IPS-18a (cell line): Measurements from ENCODE around the gene CLRN2.

Experiments
- H3K27ac ChIP-seq: one replicate; pipeline ENCODE4 v1.5.1; 2013; ENCODE audit warnings: low read length
- H3K27me3 ChIP-seq: one replicate; pipeline ENCODE4 v1.6.1; 2013; ENCODE audit warnings: mild to moderate bottlenecking, low read length; ENCODE audit not compliant: control insufficient read depth, insufficient read depth
- H3K36me3 ChIP-seq: one replicate; pipeline ENCODE4 v1.6.1; 2013; ENCODE audit warnings: low read depth, low read length; ENCODE audit not compliant: control insufficient read depth
- H3K4me1 ChIP-seq: one replicate; pipeline ENCODE4 v1.6.1; 2013; ENCODE audit warnings: low read depth, low read length; ENCODE audit not compliant: control insufficient read depth
- H3K4me3 ChIP-seq: one replicate; pipeline ENCODE4 v1.5.1; 2013; ENCODE audit warnings: low read length
- H3K9ac ChIP-seq: one replicate; pipeline ENCODE4 v1.6.1; 2013; ENCODE audit warnings: mild to moderate bottlenecking, low read length, moderate library complexity
- H3K9me3 ChIP-seq: one replicate; pipeline ENCODE4 v1.6.1; 2013; ENCODE audit warnings: low read depth, low read length; ENCODE audit not compliant: control insufficient read depth

The CLRN2 gene

GRCh38 chr4:17550549-17550948, 35.6 kb downstream of the CLRN2 start:
- no peaks in the 10 kb centered on the region for H3K36me3 ChIP-seq
- H3K27me3 ChIP-seq = peaks cover 9% of the 10 kb centered on the region
- H3K27ac ChIP-seq = no peak overlapping the region
- no peaks in the 10 kb centered on the region for H3K4me1 ChIP-seq
- no peak overlapping the region for H3K9ac ChIP-seq
- H3K4me3 ChIP-seq = no peak overlapping the region
- H3K9me3 ChIP-seq = no peaks in the 10 kb centered on the region

- H3K4me3 ChIP-seq = no peak overlapping the region
- no peak overlapping the region for H3K9ac ChIP-seq
- no peaks in the 10 kb centered on the region for H3K36me3 ChIP-seq
- no peaks in the 10 kb centered on the region for H3K4me1 ChIP-seq
- H3K9me3 ChIP-seq = no peaks in the 10 kb centered on the region
- H3K27me3 ChIP-seq = no peaks in the 10 kb centered on the region
- H3K27ac ChIP-seq = no peak overlapping the region
Observed at GRCh38 chr4:17552427-17552826, 37.5 kb downstream of the CLRN2 start.

- no peak overlapping the region for H3K9ac ChIP-seq
- H3K4me1 ChIP-seq = no peaks in the 10 kb centered on the region
- H3K9me3 ChIP-seq = no peaks in the 10 kb centered on the region
- H3K36me3 ChIP-seq = no peaks in the 10 kb centered on the region
- H3K4me3 ChIP-seq = no peak overlapping the region
- H3K27ac ChIP-seq = no peak overlapping the region
- no peaks in the 10 kb centered on the region for H3K27me3 ChIP-seq
Observed at GRCh38 chr4:17554568-17554967, 39.6 kb downstream of the CLRN2 start.

GRCh38 chr4:17556498-17556897, 41.5 kb downstream of the CLRN2 start:
- H3K36me3 ChIP-seq = no peaks in the 10 kb centered on the region
- H3K27ac ChIP-seq = no peak overlapping the region
- no peak overlapping the region for H3K4me3 ChIP-seq
- no peaks in the 10 kb centered on the region for H3K9me3 ChIP-seq
- H3K9ac ChIP-seq = no peak overlapping the region
- no peaks in the 10 kb centered on the region for H3K27me3 ChIP-seq
- H3K4me1 ChIP-seq = no peaks in the 10 kb centered on the region

- no peak overlapping the region for H3K9ac ChIP-seq
- no peaks in the 10 kb centered on the region for H3K27me3 ChIP-seq
- no peak overlapping the region for H3K4me3 ChIP-seq
- H3K9me3 ChIP-seq = no peaks in the 10 kb centered on the region
- H3K27ac ChIP-seq = no peak overlapping the region
- no peaks in the 10 kb centered on the region for H3K36me3 ChIP-seq
- H3K4me1 ChIP-seq = no peaks in the 10 kb centered on the region
Observed at GRCh38 chr4:17557880-17558279, 42.9 kb downstream of the CLRN2 start.

- Histone ChIP-seq H3K4me1 (no peaks in the 10 kb centered on the region), H3K4me3 (no peak overlapping the region), H3K9me3 (no peaks in the 10 kb centered on the region), H3K36me3 (no peaks in the 10 kb centered on the region), H3K27ac (no peak overlapping the region), H3K9ac (no peak overlapping the region), H3K27me3 (no peaks in the 10 kb centered on the region)
Observed at GRCh38 chr4:17558941-17559708, 44.2 kb downstream of the CLRN2 start.

- Histone ChIP-seq H3K4me3 (no peak overlapping the region), H3K27ac (no peak overlapping the region), H3K27me3 (no peaks in the 10 kb centered on the region), H3K9ac (no peak overlapping the region), H3K4me1 (no peaks in the 10 kb centered on the region), H3K36me3 (no peaks in the 10 kb centered on the region), H3K9me3 (no peaks in the 10 kb centered on the region)
Observed at GRCh38 chr4:17559709-17560048, 44.7 kb downstream of the CLRN2 start.

GRCh38 chr4:17560065-17560673, 45.2 kb downstream of the CLRN2 start:
- Histone ChIP-seq H3K4me1 (no peaks in the 10 kb centered on the region), H3K27me3 (no peaks in the 10 kb centered on the region), H3K9ac (no peak overlapping the region), H3K4me3 (no peak overlapping the region), H3K9me3 (no peaks in the 10 kb centered on the region), H3K36me3 (no peaks in the 10 kb centered on the region), H3K27ac (no peak overlapping the region)

- no peak overlapping the region for H3K9ac ChIP-seq
- H3K27ac ChIP-seq = no peak overlapping the region
- no peaks in the 10 kb centered on the region for H3K9me3 ChIP-seq
- H3K4me1 ChIP-seq = no peaks in the 10 kb centered on the region
- no peaks in the 10 kb centered on the region for H3K27me3 ChIP-seq
- H3K36me3 ChIP-seq = no peaks in the 10 kb centered on the region
- H3K4me3 ChIP-seq = no peak overlapping the region
Observed at GRCh38 chr4:17561195-17561909, 46.4 kb downstream of the CLRN2 start.

GRCh38 chr4:17562157-17562556, 47.2 kb downstream of the CLRN2 start:
- Histone ChIP-seq H3K4me1 (no peaks in the 10 kb centered on the region), H3K27me3 (no peaks in the 10 kb centered on the region), H3K27ac (no peak overlapping the region), H3K36me3 (no peaks in the 10 kb centered on the region), H3K9ac (no peak overlapping the region), H3K9me3 (no peaks in the 10 kb centered on the region), H3K4me3 (no peak overlapping the region)

- Histone ChIP-seq H3K27me3 (no peaks in the 10 kb centered on the region), H3K27ac (no peak overlapping the region), H3K4me1 (no peaks in the 10 kb centered on the region), H3K4me3 (no peak overlapping the region), H3K9me3 (no peaks in the 10 kb centered on the region), H3K36me3 (no peaks in the 10 kb centered on the region), H3K9ac (no peak overlapping the region)
Observed at GRCh38 chr4:17565846-17566245, 50.9 kb downstream of the CLRN2 start.
